ENCODE data around the gene PHLDA2. TPM values are rescaled to one million over a fixed set of nuclear protein-coding genes. Genes with fewer than 3 reads are reported as not detected.

The PHLDA2 gene
- polyA plus RNA-seq, 1 of the 3 experiments (the other 2 are of a cell fraction), result 23.6 TPM

DNA sequence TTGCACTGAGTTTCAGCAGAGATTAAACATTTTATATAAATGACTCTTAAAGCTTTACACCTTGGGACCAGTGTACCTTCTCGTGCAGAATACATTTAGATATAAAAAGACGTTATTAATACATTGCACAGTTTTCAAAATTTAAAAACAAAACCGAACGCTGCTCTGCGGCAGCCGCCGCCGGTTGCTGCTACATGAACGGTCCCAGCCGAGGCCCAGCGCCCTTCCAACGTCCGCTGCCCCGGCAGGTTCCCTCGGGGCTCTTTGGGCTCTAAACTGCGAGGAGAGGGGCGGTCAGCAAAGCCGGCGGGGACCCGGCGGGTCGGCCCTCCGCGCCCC is 45.6 kb downstream of the PHLDA2 start:
- no peak for DNase-seq
- H2AFZ ChIP-seq (ENCODE audit: low read depth), result no peak overlapping the region
- WGBS (ENCODE audit: low lambda C conversion rate), result 68% methylated on average over 14 of the region's 24 CpGs

More for the DNA sequence above, 45.6 kb downstream of the PHLDA2 start:
- H3K36me3 ChIP-seq (replicated peaks in 1 of 2; ENCODE audit: control insufficient read depth in 1 of 2, insufficient read depth in 2 of 2, low read length in 1 of 2), result no peaks in the 10 kb centered on the region
- H3K4me3 ChIP-seq (ENCODE audit: low read depth in 2 of 2, low read length in 1 of 2), result peak overlapping the region; percentile 58 to 64; a peak in 3 of 4 replicates
- H3K4me2 ChIP-seq, result peak overlapping the region; percentile 73
- no peaks in the 10 kb centered on the region for H3K9me2 ChIP-seq
- H3K4me1 ChIP-seq (ENCODE audit: control insufficient read depth in 1 of 2, insufficient read depth in 2 of 2, low read depth in 1 of 2, low read length in 1 of 2), result peaks cover 3 to 40% of the 10 kb centered on the region in 2 experiments; a peak in 1 of 4 replicates
- H3K9me3 ChIP-seq, result no peaks in the 10 kb centered on the region
- peaks cover 7% of the 10 kb centered on the region for H3F3A ChIP-seq (replicated peaks; ENCODE audit: insufficient read depth)
- H4K20me1 ChIP-seq (ENCODE audit: insufficient read depth), result no peaks in the 10 kb centered on the region
- POLR2A ChIA-PET, result interaction anchor here (4.6 kb wide), 1 partner anchor 105 kb away, joined by 25 read pairs; no protein-coding TSS in a partner anchor
- no peak overlapping the region; a peak in 1 of 4 replicates for H3K27ac ChIP-seq (ENCODE audit: low read depth in 2 of 2, low read length in 1 of 2)
- CTCF ChIA-PET, result interaction anchor here (0.9 to 16.8 kb wide), 8 partner anchors 9 to 346 kb away, joined by 3 to 1016 read pairs (median 4); no protein-coding TSS in a partner anchor
- no peak overlapping the region for H3K9ac ChIP-seq
- TF ChIP-seq, protein P1, sequence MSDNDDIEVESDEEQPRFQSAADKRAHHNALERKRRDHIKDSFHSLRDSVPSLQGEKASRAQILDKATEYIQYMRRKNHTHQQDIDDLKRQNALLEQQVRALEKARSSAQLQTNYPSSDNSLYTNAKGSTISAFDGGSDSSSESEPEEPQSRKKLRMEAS (IDR thresholded peaks at IDR 0.05; ENCODE audit: low read depth), result no peak
- TF ChIP-seq, protein P2, sequence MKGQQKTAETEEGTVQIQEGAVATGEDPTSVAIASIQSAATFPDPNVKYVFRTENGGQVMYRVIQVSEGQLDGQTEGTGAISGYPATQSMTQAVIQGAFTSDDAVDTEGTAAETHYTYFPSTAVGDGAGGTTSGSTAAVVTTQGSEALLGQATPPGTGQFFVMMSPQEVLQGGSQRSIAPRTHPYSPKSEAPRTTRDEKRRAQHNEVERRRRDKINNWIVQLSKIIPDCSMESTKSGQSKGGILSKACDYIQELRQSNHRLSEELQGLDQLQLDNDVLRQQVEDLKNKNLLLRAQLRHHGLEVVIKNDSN (IDR thresholded peaks at IDR 0.05; ENCODE audit: borderline replicate concordance, low read depth), result no peak
- no peak for TF ChIP-seq ELF1 (IDR thresholded peaks at IDR 0.05)
- TF ChIP-seq TEAD4 (IDR thresholded peaks at IDR 0.05; ENCODE audit: borderline replicate concordance, insufficient read depth), result no peak
- no peak for TF ChIP-seq FOXJ3 (CRISPR knock-in tag; IDR thresholded peaks at IDR 0.05)
- no peak for TF ChIP-seq RAD21 (IDR thresholded peaks at IDR 0.05; ENCODE audit: low read length)
- TF ChIP-seq ZBTB33 (IDR thresholded peaks at IDR 0.05; ENCODE audit: borderline replicate concordance, low read depth), result no peak
- no peak for TF ChIP-seq JUND (IDR thresholded peaks at IDR 0.05)
- no peak for TF ChIP-seq SIN3A (IDR thresholded peaks at IDR 0.05; ENCODE audit: borderline replicate concordance, low read depth, low read length)
- TF ChIP-seq RFX5 (IDR thresholded peaks at IDR 0.05; ENCODE audit: low read length), result no peak
- TF ChIP-seq RCOR1 (IDR thresholded peaks at IDR 0.05; ENCODE audit: low read length), result no peak
- no peak for TF ChIP-seq NRF1 (IDR thresholded peaks at IDR 0.05; ENCODE audit: low read depth, low read length)
- no peak for TF ChIP-seq NFIC (IDR thresholded peaks at IDR 0.05; ENCODE audit: borderline replicate concordance)
- TF ChIP-seq GABPA (IDR thresholded peaks at IDR 0.05; ENCODE audit: low read depth), result no peak
- TF ChIP-seq MEF2A (IDR thresholded peaks at IDR 0.05; ENCODE audit: borderline replicate concordance, low read depth), result no peak
- TF ChIP-seq EP300 (IDR thresholded peaks at IDR 0.05; ENCODE audit: borderline replicate concordance in 1 of 2, low read depth in 1 of 2, low read length in 1 of 2), result no peak
- no peak for TF ChIP-seq CHD2 (IDR thresholded peaks at IDR 0.05; ENCODE audit: low read length, partially characterized antibody)
- no peak for TF ChIP-seq TCF12 (IDR thresholded peaks at IDR 0.05)
- H3K27me3 ChIP-seq (ENCODE audit: insufficient read depth), result no peaks in the 10 kb centered on the region
- H3K79me2 ChIP-seq (ENCODE audit: insufficient read depth), result no peaks in the 10 kb centered on the region
